IMR-90 (cell line): Measurements from ENCODE around the gene ANXA2. TPM values are rescaled to one million over a fixed set of nuclear protein-coding genes. Genes with fewer than 3 reads are reported as not detected.

ENCODE experiments used
- ATAC-seq: fragments of 200-7000 bp; cut with Tn5 transposase; 2 replicates; pipeline ENCODE4 v1.9.1; 2020; ENCODE audit warnings: low read depth, mild to moderate bottlenecking, moderate library complexity
- BruUV-seq: library from RNA; stranded (reverse); fragments of 400-500 nt; replicated peaks from 2 replicates; lab custom pipeline; 2021; lab: Mats Ljungman, UMichigan
- CTCF ChIA-PET: fragments of 300-600 bp; formaldehyde crosslinking; extraction: SDS; loops from one replicate; lab custom pipeline; 2021; ENCODE audit warnings: antibody characterized with exemption; lab: Yijun Ruan, JAX
- POLR2A ChIA-PET: fragments of 300-600 bp; sonication (Branson Sonifier 250); formaldehyde crosslinking; loops from one replicate; lab custom pipeline; 2022; ENCODE audit warnings: antibody characterized with exemption; ENCODE audit not compliant: unreplicated experiment; lab: Charles Lee
- DNase-seq: peaks from one replicate; pipeline ENCODE4 v3.0.0; 2013
- H2AFZ ChIP-seq: replicated peaks from 2 replicates; pipeline ENCODE3; 2013; ENCODE audit warnings: low read length, mild to moderate bottlenecking; ENCODE audit not compliant: poor library complexity
- H2AK5ac ChIP-seq: 2 replicates; pipeline ENCODE4 v1.6.1; 2013; ENCODE audit warnings: low read depth, low read length, inconsistent platforms
- H2AK9ac ChIP-seq: replicated peaks from 2 replicates; pipeline ENCODE3; 2013; ENCODE audit warnings: mild to moderate bottlenecking, low read depth, low read length, moderate library complexity; ENCODE audit not compliant: poor library complexity
- H2BK120ac ChIP-seq: 2 replicates; pipeline ENCODE4 v1.6.1; 2013; ENCODE audit warnings: low read depth, low read length, inconsistent platforms
- H2BK15ac ChIP-seq: 3 replicates; pipeline ENCODE4 v1.6.1; 2013; ENCODE audit warnings: low read depth, low read length, inconsistent platforms
- H2BK20ac ChIP-seq: 2 replicates; pipeline ENCODE4 v1.6.1; 2013; ENCODE audit warnings: low read depth, mild to moderate bottlenecking, inconsistent platforms, low read length, moderate library complexity
- H2BK5ac ChIP-seq: 2 replicates; pipeline ENCODE4 v1.6.1; 2013; ENCODE audit warnings: mild to moderate bottlenecking, low read depth, low read length, inconsistent platforms; ENCODE audit not compliant: poor library complexity, severe bottlenecking
- H3K14ac ChIP-seq: replicated peaks from 2 replicates; pipeline ENCODE4 v1.6.1; 2013; ENCODE audit warnings: low read depth, low read length, inconsistent platforms
- H3K18ac ChIP-seq: 2 replicates; pipeline ENCODE4 v1.6.1; 2013; ENCODE audit warnings: low read depth, low read length, control low read depth
- H3K23ac ChIP-seq: 2 replicates; pipeline ENCODE4 v1.6.1; 2013; ENCODE audit warnings: low read depth, low read length, inconsistent platforms
- H3K27ac ChIP-seq: 2 replicates; pipeline ENCODE4 v1.5.1; 2013; ENCODE audit warnings: mild to moderate bottlenecking, control low read depth, low read length; ENCODE audit not compliant: insufficient read depth
- H3K27me3 ChIP-seq: 2 replicates; pipeline ENCODE4 v1.6.1; 2013; ENCODE audit warnings: low read length; ENCODE audit not compliant: control insufficient read depth, insufficient read depth
- H3K36me3 ChIP-seq: 2 replicates; pipeline ENCODE4 v1.6.1; 2013; ENCODE audit warnings: low read length, mixed read lengths; ENCODE audit not compliant: control insufficient read depth, insufficient read depth
- H3K4ac ChIP-seq: 2 replicates; pipeline ENCODE4 v1.6.1; 2013; ENCODE audit warnings: low read depth, low read length, inconsistent platforms
- H3K4me1 ChIP-seq: 2 replicates; pipeline ENCODE4 v1.6.1; 2013; ENCODE audit warnings: low read length, mixed read lengths; ENCODE audit not compliant: control insufficient read depth, insufficient read depth
- H3K4me2 ChIP-seq: 2 replicates; pipeline ENCODE4 v1.6.1; 2013; ENCODE audit warnings: low read depth, mild to moderate bottlenecking, control low read depth, low read length, moderate library complexity
- H3K4me3 ChIP-seq: 2 replicates; pipeline ENCODE4 v1.5.1; 2013; ENCODE audit warnings: low read depth, mild to moderate bottlenecking, control low read depth, low read length, moderate library complexity; ENCODE audit not compliant: insufficient read depth
- H3K56ac ChIP-seq: 2 replicates; pipeline ENCODE4 v1.6.1; 2013; ENCODE audit warnings: low read length, inconsistent platforms; ENCODE audit not compliant: insufficient read depth; ENCODE audit errors: extremely low read depth
- H3K79me1 ChIP-seq, 2 experiments: 2 replicates each; pipeline ENCODE4 v1.6.1; 2013; ENCODE audit warnings: low read length in 2 of 2, inconsistent platforms in 1 of 2, low read depth in 1 of 2
- H3K9ac ChIP-seq: 2 replicates; pipeline ENCODE4 v1.6.1; 2013; ENCODE audit warnings: low read depth, low read length, control low read depth
- H3K9me1 ChIP-seq: 2 replicates; pipeline ENCODE4 v1.6.1; 2013; ENCODE audit warnings: low read length, inconsistent platforms; ENCODE audit not compliant: insufficient read depth
- H3K9me3 ChIP-seq: 2 replicates; pipeline ENCODE4 v1.6.1; 2013; ENCODE audit warnings: low read length; ENCODE audit not compliant: control insufficient read depth, insufficient read depth
- H4K20me1 ChIP-seq: 2 replicates; pipeline ENCODE4 v1.6.1; 2013; ENCODE audit warnings: low read length, inconsistent platforms; ENCODE audit not compliant: insufficient read depth
- H4K5ac ChIP-seq: 2 replicates; pipeline ENCODE4 v1.6.1; 2013; ENCODE audit warnings: mild to moderate bottlenecking, low read depth, low read length, control low read depth
- H4K8ac ChIP-seq, 2 experiments: 2 replicates each; pipeline ENCODE4 v1.6.1; 2013; ENCODE audit warnings: low read depth in 2 of 2, low read length in 2 of 2, control low read depth in 1 of 2, inconsistent platforms in 1 of 2
- H4K91ac ChIP-seq: 2 replicates; pipeline ENCODE4 v1.6.1; 2013; ENCODE audit warnings: low read depth, low read length, inconsistent platforms; ENCODE audit not compliant: insufficient read depth
- BHLHE40 ChIP-seq: fragments of 150-350 bp; IDR thresholded peaks from 2 replicates; pipeline ENCODE4 v1.6.1; 2016; ENCODE audit warnings: mild to moderate bottlenecking, low read depth, low read length
- CEBPB ChIP-seq: IDR thresholded peaks from 2 replicates; pipeline ENCODE4 v1.6.1; 2012; ENCODE audit warnings: low read depth, low read length, improper control_type of control experiment
- ELK1 ChIP-seq: fragments of 150-350 bp; IDR thresholded peaks from 2 replicates; pipeline ENCODE4 v1.6.1; 2016; ENCODE audit warnings: low read depth, mild to moderate bottlenecking, low read length, moderate library complexity, borderline replicate concordance
- MXI1 ChIP-seq: IDR thresholded peaks from 2 replicates; pipeline ENCODE4 v1.6.1; 2012; ENCODE audit warnings: low read depth, mild to moderate bottlenecking, low read length, moderate library complexity, borderline replicate concordance
- WGBS, 2 experiments: methylation state at CpG; one replicate each; pipeline versions ENCODE4 v1.1.5 to v1.1.7; 2013; ENCODE audit warnings: missing lambda C conversion rate in 2 of 2; ENCODE audit not compliant: insufficient read length in 1 of 2; ENCODE audit errors: extremely low coverage in 2 of 2; 5-methylcytosine and 5-hydroxymethylcytosine counted together
- dilution Hi-C: fragments of 300-500 bp; cut with HindIII; formaldehyde crosslinking; loops from one replicate; pipeline ENCODE4 v1.14.3; 2018; ENCODE audit warnings: low sequenced_read_pairs; ENCODE audit not compliant: unreplicated experiment
- in situ Hi-C: fragments of 300-500 bp; cut with MboI; formaldehyde crosslinking; loops from 3 replicates; pipeline ENCODE4 v1.14.3; 2019; ENCODE audit warnings: low sequenced_read_pairs, inconsistent platforms, mixed read lengths
- intact Hi-C: fragments of 100-400 bp; cut with micrococcal nuclease; formaldehyde crosslinking; loops from 2 replicates; pipeline ENCODE4 v1.10.0; 2022
- polyA plus RNA-seq, 3 experiments: library from polyadenylated mRNA; depleted of rRNA; stranded (reverse); fragments of >200 nt; gene quantifications; 2 replicates each; pipeline ENCODE4 v1.2.3, GENCODE V29; 2012; ENCODE audit warnings: low replicate concordance in 1 of 3
- total RNA-seq: library from RNA; depleted of rRNA; stranded (reverse); fragments of >200 nt; gene quantifications from 2 replicates; pipeline ENCODE4 v1.2.3, GENCODE V29; 2012

The ANXA2 gene
- total and polyA plus RNA-seq, 2 of the 4 experiments (the other 2 are of a cell fraction), result 7,454 to 8,412 TPM

- no CpG with 5 or more reads among the region's 8 CpGs for WGBS, 2 experiments
- no peak overlapping the region for H2BK120ac ChIP-seq
- no peak overlapping the region for H2BK20ac ChIP-seq
- H3K27ac ChIP-seq, result peak overlapping the region; percentile 78
- H3K9me3 ChIP-seq, result no peaks in the 10 kb centered on the region
- no peak overlapping the region for H3K9ac ChIP-seq
- H2BK5ac ChIP-seq, result peak overlapping the region; percentile 14
- dilution Hi-C loops, result no loop called here
- no peaks in the 10 kb centered on the region for H3K27me3 ChIP-seq
- ChIA-PET POLR2A (interaction anchor here (0.6 to 1.1 kb wide), 2 partner anchors 10 to 1431 kb away, joined by 3 to 9 read pairs; no protein-coding TSS in a partner anchor), CTCF (interaction anchor here (0.6 to 0.7 kb wide), 2 partner anchors 17 to 58 kb away, joined by 3 read pairs; no protein-coding TSS in a partner anchor)
- H2AK9ac ChIP-seq, result no peak overlapping the region
- H3K23ac ChIP-seq, result 0 out of 2 replicates have a peak overlapping the region, but pooled peaks have one; percentile 21
- no peak for TF ChIP-seq MXI1
- peak; percentile 62 for TF ChIP-seq CEBPB
- TF ChIP-seq ELK1, result no peak
- no peak for TF ChIP-seq BHLHE40
- no peak overlapping the region; a peak in 1 of 4 replicates for H4K8ac ChIP-seq
- no peak overlapping the region for H3K4ac ChIP-seq
- ATAC-seq (no peak), DNase-seq (peak; percentile 57)
- BruUV-seq, result no TSS peak
- intact Hi-C loops, result no loop called here
- H3K18ac ChIP-seq, result peak overlapping the region; percentile 85
- H3K4me1 ChIP-seq, result peaks cover 28% of the 10 kb centered on the region
- H2BK15ac ChIP-seq, result no peak overlapping the region
- no peak overlapping the region for H2AK5ac ChIP-seq
- H4K5ac ChIP-seq, result peak overlapping the region; percentile 49
- H3K14ac ChIP-seq, result 0 out of 2 replicates have a peak overlapping the region, but pooled peaks have one; percentile 11
- H3K4me2 ChIP-seq, result no peak overlapping the region
- peaks cover 15 to 47% of the 10 kb centered on the region in 2 experiments; a peak in 3 of 4 replicates for H3K79me1 ChIP-seq
- no peak overlapping the region for H4K91ac ChIP-seq
- no peak overlapping the region for H2AFZ ChIP-seq
- H4K20me1 ChIP-seq, result peaks cover 85% of the 10 kb centered on the region
- H3K56ac ChIP-seq, result no peak overlapping the region
- in situ Hi-C loops, result no loop called here
- peaks cover 41% of the 10 kb centered on the region for H3K36me3 ChIP-seq
- no peak overlapping the region for H3K4me3 ChIP-seq
- H3K9me1 ChIP-seq, result peaks cover 32% of the 10 kb centered on the region
Measured at GRCh38 chr15:60381148-60381788, 16.5 kb downstream of the ANXA2 start.
